ENCODE results near the gene RAB11FIP4.
"Not testable (repeated sequence)": the region's sequence is repeated elsewhere in the genome, so short reads cannot be mapped to it uniquely, and the experiment has no call there.

RAB11FIP4 gene

DNA sequence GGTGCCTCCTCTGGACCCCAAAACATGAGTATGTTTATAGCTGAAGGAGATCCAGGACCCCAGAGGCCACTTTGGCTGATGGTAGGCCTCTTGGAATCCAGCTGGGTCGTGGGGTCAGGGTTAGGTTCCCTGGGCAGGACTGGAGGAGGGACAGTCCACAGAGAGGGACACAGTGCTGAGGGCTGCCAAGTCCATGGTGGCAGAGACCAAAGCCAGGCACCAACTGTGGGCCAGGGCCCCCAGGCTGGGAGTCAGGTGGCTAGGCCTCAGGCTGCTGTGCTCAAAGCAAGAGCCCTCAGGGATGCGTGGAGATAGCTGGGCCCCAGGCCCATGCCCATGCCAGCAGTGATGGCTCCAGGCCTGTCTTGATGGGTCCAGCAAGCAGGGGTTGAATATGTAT is 44.1 kb downstream of the RAB11FIP4 start:
- DNase-seq (ENCODE audit: extremely low read depth, low read depth): no peak
- TF ChIP-seq, protein P1, sequence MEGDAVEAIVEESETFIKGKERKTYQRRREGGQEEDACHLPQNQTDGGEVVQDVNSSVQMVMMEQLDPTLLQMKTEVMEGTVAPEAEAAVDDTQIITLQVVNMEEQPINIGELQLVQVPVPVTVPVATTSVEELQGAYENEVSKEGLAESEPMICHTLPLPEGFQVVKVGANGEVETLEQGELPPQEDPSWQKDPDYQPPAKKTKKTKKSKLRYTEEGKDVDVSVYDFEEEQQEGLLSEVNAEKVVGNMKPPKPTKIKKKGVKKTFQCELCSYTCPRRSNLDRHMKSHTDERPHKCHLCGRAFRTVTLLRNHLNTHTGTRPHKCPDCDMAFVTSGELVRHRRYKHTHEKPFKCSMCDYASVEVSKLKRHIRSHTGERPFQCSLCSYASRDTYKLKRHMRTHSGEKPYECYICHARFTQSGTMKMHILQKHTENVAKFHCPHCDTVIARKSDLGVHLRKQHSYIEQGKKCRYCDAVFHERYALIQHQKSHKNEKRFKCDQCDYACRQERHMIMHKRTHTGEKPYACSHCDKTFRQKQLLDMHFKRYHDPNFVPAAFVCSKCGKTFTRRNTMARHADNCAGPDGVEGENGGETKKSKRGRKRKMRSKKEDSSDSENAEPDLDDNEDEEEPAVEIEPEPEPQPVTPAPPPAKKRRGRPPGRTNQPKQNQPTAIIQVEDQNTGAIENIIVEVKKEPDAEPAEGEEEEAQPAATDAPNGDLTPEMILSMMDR (IDR thresholded peaks at IDR 0.05; ENCODE audit: low read depth, low read length): no peak

DNA sequence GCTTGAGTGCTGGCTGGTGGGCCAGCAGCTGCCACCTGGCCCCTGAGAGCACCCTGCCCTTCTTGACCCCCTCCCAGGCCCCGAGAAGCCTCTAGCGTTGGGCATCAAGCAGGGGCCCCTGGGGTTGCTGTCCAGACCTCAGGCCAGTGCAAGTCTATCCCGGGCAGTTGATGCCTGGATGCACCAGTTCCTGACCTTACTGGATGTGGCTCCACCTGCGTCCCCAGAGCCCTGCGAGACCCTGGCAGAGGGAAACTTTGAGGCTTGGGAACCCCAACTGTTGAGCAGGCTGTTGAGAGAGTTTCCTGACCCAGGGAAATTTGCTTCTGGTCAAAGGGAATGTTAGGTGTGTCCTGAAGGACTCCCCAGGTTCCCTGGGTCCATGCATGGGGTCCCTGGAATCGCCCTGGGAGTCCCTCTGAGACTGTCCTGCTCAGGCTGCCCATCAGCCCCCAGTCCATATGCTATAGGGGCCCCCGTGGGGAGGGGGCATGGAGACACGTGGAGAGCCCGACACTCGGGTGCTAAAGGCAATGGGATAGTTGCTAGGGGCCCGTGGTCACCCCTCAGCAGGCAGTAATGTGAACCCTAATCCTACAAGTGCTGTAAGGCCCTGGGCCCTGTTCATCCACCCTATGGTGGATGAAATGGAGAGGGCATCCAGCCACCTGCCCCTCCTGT is 46.4 kb downstream of the RAB11FIP4 start:
- TF ChIP-seq, protein P1 (IDR thresholded peaks at IDR 0.05; ENCODE audit: low read depth, low read length): no peak
- DNase-seq (ENCODE audit: extremely low read depth, low read depth): no peak

DNA sequence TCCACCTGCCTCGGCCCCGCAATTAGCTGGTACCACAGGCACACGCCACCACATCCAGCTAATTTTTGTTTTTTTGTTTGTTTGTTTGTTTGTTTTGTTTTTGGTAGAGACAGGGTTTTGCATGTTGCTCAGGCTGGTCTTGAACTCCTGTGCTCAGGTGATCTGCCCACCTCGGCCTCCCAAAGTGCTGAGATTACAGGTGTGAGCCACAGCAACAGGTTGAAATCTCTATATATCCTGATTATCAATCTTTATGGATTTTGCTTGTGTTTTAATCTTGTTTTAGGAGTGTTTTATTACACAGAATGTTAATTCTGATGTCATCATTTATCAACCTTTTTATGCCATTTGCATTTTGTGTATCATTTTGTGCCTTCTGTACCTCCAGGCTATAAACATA is 48.2 kb downstream of the RAB11FIP4 start:
- no peak for DNase-seq (ENCODE audit: extremely low read depth, low read depth)
- TF ChIP-seq, protein P1 (IDR thresholded peaks at IDR 0.05; ENCODE audit: low read depth, low read length): no peak

DNA sequence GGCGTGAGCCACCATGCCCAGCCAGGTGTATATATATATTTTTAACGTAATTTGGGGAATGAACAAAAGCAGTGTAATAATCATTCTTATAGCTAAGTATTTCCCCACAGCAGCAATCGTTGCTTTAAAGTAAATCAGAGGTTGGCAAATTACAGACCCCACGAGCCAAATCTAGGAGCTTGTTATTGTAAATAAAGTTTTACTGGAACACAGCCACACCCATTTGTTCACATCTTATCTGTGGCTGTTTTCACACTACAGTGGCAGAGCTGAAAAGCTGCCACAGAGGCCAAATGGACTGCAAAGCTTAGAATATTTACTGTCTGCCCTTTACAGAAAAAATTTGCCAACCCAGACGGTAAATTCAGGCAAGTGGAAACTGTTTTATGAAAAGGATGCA is 50.8 kb downstream of the RAB11FIP4 start:
- no peak for DNase-seq (ENCODE audit: extremely low read depth, low read depth)
- TF ChIP-seq, protein P1 (IDR thresholded peaks at IDR 0.05; ENCODE audit: low read depth, low read length): no peak

DNA sequence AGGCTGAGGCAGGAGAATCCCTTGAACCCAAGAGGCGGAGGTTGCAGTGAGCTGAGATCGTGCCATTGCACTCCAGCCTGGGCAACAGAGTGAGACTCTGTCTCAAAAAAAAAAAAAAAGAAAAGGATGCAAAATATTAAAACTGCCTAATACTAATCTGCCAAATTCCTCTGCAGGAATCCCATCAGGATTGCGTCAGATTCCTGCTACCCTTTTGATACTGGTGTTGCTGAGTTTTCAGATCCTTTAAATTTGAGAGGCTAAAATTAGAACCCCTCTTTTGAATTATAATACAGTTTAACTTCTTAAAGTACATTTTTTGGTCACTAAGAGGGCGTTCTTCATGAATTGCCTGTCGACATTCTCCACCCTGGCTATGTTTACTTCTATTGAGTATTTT is 51.4 kb downstream of the RAB11FIP4 start:
- DNase-seq (ENCODE audit: extremely low read depth, low read depth): not testable (repeated sequence)

DNA sequence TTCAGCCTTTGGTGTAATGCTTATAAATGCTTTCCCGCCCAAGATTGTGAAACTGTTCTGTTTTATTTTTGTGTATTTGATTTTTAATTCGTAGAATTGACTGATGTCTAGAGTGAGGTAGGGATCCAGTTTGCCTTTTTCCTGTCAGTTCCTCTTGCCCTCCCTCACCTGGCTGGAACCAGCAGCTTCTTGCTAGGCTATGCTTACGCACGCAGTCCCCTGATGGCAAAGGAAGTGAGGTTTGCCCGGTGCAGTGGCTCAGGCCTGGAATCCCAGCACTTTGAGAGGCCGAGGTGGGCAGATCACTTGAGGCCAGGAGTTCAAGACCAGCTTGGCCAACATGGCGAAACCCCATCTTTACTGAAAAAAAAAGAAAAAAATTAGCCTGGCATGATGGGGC is 51.9 kb downstream of the RAB11FIP4 start:
- TF ChIP-seq, protein P1 (IDR thresholded peaks at IDR 0.05; ENCODE audit: low read depth, low read length): no peak

DNA sequence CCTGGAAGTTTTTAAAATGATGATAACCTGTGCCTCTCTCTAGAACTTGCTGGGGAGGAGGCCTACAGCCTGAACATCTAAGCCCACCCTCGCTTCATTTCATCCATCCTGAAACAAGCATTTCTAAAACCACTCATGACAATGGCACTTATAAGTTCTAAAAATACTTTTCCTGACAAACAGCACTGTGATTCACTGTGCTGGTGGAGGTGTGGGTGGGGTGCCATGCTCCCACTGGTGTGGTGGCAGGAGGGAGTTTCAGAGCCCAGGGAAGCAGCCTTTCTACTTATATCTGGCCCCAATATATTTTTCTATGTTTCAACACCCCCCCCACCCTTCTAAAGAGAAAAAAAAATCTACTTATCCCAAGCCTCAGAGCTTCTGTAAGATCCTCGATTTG is 52.6 kb downstream of the RAB11FIP4 start:
- no peak for DNase-seq (ENCODE audit: extremely low read depth, low read depth)
- TF ChIP-seq, protein P1 (IDR thresholded peaks at IDR 0.05; ENCODE audit: low read depth, low read length): no peak

More for the DNA sequence above, 51.9 kb downstream of the RAB11FIP4 start:
- DNase-seq (ENCODE audit: extremely low read depth, low read depth): no peak
